GM21786 (cell line): ENCODE measurements around the gene PREX1.
"Not testable (repeated sequence)": the region's sequence is repeated elsewhere in the genome, so short reads cannot be mapped to it uniquely, and the experiment has no call there.

ENCODE experiments used
- ATAC-seq: cut with Tn5 transposase; IDR thresholded peaks from one replicate; pipeline ENCODE4 v1.9.1; 2021; ENCODE audit not compliant: unreplicated experiment

Gene PREX1

GRCh38 chr20:48826480-48826879 is 1.3 kb downstream of the PREX1 start:
- not testable (repeated sequence) for ATAC-seq

- no peak for ATAC-seq
These were observed 1.7 kb downstream of the PREX1 start for GRCh38 chr20:48826069-48826468.

- ATAC-seq: no peak
These were observed 2.3 kb downstream of the PREX1 start for GRCh38 chr20:48825566-48825920.

DNA sequence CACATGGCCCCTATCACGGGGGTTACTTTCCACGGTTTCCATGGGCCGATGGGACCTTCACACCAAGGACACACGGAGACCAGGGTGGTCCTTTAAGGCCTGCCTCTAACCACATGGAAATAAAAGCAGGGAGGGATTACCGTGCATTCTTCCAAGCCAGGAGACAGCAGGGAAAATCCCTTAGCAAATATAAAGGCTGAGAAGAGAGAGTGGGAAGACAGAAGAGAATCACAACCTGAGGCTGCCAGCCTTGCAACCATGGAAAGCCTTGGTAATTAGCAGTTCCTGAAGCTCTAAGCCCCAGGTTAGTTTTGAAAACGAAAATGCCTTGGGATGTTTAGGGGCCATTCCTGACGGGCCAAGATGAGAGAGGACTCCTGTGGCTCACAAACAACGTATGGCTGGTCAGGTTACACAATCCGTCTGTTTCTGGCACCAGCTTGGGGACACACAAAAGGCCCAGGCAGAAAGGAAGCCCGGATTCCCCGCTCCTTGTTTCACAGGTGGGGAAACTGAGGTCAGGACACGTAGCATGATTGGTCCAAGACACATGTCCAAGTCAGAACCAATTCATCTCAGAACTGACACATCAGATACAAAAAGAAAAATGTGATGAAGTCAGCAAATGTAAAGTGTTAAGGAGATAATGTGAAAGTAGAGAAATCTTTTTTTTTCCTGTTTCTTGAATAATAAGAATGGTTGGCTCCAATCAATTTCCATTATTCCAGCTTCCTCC is 2.8 kb downstream of the PREX1 start:
- ATAC-seq: no peak

GRCh38 chr20:48823960-48824498 is 3.8 kb downstream of the PREX1 start:
- peak; percentile 42 for ATAC-seq

DNA sequence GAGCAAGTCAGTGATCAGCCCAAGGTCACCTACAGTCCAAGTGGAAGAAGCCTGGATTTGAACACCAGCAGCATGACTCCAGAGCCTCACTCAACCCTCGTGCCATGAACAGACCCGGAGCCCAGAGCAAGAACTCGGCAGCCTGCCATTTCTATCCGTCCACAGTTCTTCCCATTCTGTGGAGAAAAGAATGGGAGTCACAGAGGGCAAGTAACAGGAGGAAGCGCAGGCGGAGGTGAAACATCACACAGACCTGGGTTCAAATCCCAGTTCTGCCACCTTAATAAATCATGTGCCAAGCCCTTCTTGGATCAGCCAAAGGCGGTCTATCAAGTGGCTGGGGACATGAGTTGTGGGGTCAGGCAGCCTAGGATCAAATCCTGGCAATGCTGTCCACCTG is 4.3 kb downstream of the PREX1 start:
- no peak for ATAC-seq

GRCh38 chr20:48822879-48823385 is 4.9 kb downstream of the PREX1 start:
- no peak for ATAC-seq

DNA sequence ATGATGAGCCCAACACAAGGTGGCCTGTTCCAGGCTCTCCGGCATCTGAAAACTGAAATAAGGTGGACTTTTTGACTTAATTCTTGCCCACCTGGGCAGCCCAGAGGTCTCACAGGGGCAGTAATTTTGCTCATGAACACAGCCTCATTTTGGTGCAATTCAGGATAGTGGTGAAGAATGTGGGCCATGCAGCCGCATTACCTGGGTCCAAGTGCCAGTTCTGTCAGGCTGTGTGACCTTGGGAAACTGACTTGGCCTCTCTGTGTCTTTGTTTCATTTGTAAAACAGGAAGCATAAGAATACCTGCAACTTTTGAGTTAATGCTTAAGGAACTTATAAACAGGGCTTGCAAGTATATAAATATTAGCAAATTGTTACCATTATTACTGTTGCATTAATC is 5.6 kb downstream of the PREX1 start:
- no peak for ATAC-seq

DNA sequence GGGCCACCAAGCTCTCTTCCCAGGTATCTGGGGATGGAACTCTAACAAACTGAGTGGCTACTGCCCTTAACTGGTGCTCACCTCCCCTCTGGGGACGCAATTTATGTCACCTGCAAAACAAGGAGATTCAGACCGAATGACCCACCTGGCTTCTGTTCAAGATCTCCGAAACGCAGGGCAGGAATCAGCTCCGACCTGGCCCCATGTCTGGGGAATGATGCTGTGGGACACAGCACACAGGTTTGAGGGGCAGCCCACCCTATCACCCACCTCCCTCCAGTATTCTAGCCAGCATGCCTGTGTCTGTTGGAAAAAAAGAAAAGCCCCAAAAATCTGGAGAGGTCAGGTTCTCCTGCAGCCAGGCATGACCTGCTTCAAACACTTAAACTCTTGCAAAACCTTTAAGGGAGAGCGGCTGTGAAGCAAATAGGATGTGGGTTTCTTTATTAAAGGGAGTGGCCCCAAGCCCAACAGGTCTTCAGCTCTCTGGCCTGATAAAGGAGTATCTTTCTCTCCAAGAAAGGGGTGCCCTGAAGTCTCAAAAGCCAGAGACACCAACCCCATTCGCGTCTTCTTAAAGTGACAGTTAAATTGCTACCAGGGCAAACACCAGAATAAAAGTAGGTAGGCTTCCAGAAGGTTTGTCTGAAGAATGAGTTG is 6.4 kb downstream of the PREX1 start:
- no peak for ATAC-seq

- ATAC-seq: no peak
These were observed 7.2 kb downstream of the PREX1 start for GRCh38 chr20:48820649-48820973.

GRCh38 chr20:48819821-48820648 is 7.8 kb downstream of the PREX1 start:
- no peak for ATAC-seq

DNA sequence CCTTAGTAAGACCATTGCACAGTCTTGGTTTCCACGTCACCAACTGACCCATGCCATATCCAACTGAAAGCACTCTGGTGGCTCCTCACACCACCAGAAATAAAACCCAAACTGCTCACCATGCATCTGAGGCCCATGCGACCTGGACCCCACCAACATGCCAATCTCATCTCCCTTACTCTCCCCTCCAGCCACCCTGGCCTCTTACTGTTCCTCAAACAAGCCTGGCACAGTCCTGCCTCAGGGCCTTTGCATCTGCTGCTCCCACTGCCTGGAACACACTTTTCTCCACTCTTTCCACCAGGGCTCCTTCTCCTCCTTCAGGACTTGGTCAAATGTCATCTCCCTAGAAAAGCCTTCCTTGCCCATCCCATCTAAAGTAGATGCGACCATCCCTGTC is 8.7 kb downstream of the PREX1 start:
- ATAC-seq: no peak

DNA sequence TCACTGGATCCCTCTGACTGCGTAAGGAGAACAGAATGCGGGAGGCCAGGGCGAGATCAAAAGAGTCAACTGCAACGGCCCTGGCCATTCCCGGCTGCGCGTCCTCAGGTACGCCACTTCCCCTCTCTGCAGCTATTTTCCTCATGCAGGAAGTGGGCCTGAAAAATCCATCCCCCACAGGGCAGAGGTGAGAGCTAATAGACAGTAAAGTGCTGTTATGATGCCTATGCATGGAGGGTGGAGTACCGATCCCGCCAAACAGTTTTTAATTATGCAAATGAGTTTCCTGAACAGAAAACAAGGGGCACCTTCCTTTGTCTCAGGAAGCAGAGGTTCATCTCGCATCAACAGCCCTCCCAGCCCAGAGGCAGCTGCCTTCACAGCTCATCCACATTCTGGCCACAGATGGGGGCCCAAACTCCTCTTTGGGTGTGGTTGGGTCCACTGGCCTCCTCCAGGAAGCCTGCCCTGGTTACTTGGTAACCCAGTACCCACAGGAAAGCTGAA is 9.3 kb downstream of the PREX1 start:
- no peak for ATAC-seq

DNA sequence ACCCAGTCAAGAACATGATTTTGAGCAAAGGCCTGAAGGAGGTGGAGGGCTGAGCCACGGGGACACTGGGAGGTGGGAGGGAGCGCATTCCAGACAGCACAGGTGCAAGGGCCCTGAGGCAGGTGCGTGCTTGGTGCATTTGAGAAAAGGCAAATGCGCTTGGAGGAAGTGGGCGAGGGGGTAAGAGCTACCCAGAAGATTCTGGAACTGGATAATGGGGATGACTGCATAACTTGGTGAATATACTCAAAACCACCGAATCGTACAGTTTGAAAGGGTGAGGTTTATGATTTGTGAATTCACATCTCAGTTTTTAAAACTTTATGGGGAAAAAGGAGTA is 9.8 kb downstream of the PREX1 start:
- ATAC-seq: no peak

DNA sequence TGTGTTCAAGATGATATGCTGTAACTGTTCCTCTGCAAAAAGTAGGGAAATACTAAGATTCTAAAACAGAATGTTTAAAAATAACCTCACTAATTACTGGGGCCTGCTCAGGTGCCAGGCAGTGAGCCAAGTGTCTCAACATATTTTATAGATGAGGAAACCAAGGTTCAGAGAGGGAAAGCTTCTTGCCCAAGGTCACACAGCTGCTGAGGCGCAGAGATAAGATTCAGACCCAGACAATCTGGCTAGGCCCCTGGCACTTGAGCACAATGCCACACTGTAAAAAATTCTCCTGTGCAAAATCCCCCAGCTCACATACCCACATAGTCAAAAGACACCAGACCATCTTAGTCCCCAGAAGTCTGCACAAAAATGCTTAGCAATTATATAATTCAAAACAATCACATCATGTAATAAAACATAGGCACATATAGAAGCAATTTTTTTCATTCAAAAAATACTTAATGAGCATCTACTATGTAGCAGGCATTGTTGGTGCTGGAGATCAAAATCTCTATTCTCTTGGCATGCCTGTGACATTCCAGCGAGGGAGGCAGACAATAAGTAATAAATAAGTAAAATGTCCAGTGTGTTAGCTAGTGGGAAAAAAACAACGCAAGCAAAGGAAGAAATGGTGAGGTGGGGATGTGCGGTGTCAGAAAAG is 10.3 kb downstream of the PREX1 start:
- no peak for ATAC-seq

DNA sequence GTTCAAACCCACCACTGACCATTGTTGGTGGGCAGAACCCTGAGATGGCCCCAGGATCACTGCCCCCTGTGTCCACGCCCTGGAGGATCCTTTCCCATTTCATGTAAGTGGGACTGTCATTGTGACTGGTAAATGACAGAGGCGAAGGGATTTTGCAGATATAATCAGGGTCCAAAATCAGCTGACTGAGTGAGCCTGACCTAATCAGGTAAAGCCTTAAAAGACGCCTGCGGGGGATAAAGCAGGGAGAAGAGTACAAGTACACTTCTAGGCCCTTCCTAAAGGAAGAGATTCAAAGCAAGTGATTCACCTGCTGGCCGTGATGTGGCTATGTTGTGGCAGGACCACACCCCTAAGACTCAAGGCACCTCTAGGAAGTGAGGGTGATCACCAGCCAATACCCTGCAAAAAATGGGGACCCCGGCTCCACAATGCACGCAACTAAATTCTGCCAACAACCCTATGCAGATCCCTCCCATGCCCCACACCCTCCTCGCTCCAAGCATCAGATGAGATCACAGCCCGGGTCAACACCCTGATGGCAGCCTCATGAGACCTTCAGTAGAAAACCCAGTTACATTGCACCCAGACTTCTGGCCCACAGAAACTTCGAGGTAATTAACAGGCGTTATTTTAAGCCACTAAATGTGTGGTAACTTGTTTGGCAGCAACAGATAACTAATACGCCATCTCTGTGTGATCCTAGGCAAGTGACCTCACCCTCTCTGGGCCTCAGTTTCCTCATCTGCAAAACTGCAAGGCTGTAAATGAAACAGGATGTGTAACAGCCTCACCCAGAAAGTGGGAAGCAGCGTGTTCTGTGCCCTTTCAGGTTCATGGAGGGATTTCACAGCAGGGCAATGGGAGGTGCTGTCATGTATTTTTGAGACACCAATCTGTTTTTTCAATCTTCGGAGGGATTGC is 11.3 kb downstream of the PREX1 start:
- ATAC-seq: no peak

- no peak for ATAC-seq
These were observed 12.3 kb downstream of the PREX1 start for GRCh38 chr20:48815537-48815936.

DNA sequence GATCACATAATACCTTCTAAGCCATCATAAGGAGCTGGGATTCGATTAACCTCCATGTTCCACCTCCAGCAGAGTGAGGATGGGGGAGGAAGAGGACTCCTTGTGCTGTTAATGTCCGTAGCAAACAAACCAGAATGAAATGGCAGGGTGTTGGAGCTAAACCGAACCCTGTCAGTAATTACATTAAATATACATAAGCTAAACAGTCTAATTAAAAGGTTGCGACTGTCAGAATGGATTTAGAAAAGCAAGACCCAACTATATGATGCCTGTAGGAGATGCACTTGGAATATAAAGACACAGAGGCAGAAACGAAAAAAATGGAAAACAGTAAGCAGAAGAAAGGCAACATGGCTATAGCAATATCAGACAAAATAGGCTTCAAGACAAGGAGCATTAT is 13.2 kb downstream of the PREX1 start:
- ATAC-seq: no peak

- no peak for ATAC-seq
These were observed 13.8 kb downstream of the PREX1 start for GRCh38 chr20:48813930-48814546.

- no peak for ATAC-seq
These were observed 14.4 kb downstream of the PREX1 start for GRCh38 chr20:48813446-48813747.
